HL-60 (cell line): Measurements from ENCODE around the gene AHSA1.

Experiments used
- DNase-seq, 2 experiments: peaks; one replicate each; pipeline ENCODE4 v3.0.0-alpha.2; 2010 to 2020; ENCODE audit warnings: low read depth in 1 of 2, low spot score in 1 of 2
- H3K27ac ChIP-seq: fragments of 250-450 bp; sonication (Bioruptor Pico); replicated peaks from 2 replicates; pipeline ENCODE4 v1.5.1; 2020; ENCODE audit warnings: mild to moderate bottlenecking, moderate library complexity
- H3K27me3 ChIP-seq: fragments of 250-450 bp; sonication (Bioruptor Pico); 2 replicates; pipeline ENCODE4 v1.5.1; 2021; ENCODE audit warnings: mild to moderate bottlenecking, moderate library complexity; ENCODE audit not compliant: insufficient read depth, poor library complexity, severe bottlenecking
- H3K4me3 ChIP-seq: replicated peaks from 2 replicates; pipeline ENCODE4 v1.5.1; 2011; ENCODE audit warnings: mild to moderate bottlenecking, control low read depth, low read length; ENCODE audit not compliant: insufficient read depth
- CTCF ChIP-seq: IDR thresholded peaks from one replicate; pipeline ENCODE4 v1.5.1; 2011; ENCODE audit warnings: low read length, control low read depth, inconsistent platforms; ENCODE audit not compliant: insufficient read depth
- GABPA ChIP-seq: IDR thresholded peaks from 2 replicates; pipeline ENCODE4 v1.6.1; 2012; ENCODE audit warnings: low read depth
- POLR2AphosphoS5 ChIP-seq: IDR thresholded peaks from 2 replicates; pipeline ENCODE4 v1.6.1; 2012; ENCODE audit warnings: low read depth
- SPI1 ChIP-seq: IDR thresholded peaks from 2 replicates; pipeline ENCODE4 v1.6.1; 2012; ENCODE audit warnings: low read depth, mild to moderate bottlenecking, borderline replicate concordance
- TF ChIP-seq, protein P1 (sequence below): IDR thresholded peaks from 2 replicates; pipeline ENCODE4 v1.6.1; 2012; ENCODE audit warnings: low read depth; ENCODE audit not compliant: insufficient replicate concordance

Gene AHSA1

DNA sequence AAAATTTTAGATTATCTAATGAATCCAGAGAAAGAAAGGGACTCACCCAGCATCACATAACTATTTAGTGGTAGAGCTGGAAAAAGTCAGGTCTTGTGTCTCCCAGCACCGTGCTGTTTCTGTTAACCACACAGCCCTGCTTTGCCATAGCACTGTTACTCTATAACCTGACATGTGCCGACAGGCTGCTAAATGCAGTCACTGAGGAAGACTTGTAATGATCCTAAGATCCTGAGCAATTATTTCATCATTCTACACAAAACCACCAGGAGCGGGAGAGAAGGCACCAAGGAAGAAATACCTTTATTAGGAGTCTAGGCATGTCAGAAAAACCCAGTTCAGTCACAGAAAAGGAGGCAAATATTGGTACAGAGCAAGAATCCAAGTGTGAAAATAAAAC lies 31.5 kb upstream of the AHSA1 start:
- Histone ChIP-seq H3K27me3 (no peaks in the 10 kb centered on the region), H3K27ac (no peak overlapping the region), H3K4me3 (no peak overlapping the region)
- TF ChIP-seq GABPA (no peak), POLR2AphosphoS5 (no peak), CTCF (no peak), SPI1 (no peak)
- TF ChIP-seq, protein P1, sequence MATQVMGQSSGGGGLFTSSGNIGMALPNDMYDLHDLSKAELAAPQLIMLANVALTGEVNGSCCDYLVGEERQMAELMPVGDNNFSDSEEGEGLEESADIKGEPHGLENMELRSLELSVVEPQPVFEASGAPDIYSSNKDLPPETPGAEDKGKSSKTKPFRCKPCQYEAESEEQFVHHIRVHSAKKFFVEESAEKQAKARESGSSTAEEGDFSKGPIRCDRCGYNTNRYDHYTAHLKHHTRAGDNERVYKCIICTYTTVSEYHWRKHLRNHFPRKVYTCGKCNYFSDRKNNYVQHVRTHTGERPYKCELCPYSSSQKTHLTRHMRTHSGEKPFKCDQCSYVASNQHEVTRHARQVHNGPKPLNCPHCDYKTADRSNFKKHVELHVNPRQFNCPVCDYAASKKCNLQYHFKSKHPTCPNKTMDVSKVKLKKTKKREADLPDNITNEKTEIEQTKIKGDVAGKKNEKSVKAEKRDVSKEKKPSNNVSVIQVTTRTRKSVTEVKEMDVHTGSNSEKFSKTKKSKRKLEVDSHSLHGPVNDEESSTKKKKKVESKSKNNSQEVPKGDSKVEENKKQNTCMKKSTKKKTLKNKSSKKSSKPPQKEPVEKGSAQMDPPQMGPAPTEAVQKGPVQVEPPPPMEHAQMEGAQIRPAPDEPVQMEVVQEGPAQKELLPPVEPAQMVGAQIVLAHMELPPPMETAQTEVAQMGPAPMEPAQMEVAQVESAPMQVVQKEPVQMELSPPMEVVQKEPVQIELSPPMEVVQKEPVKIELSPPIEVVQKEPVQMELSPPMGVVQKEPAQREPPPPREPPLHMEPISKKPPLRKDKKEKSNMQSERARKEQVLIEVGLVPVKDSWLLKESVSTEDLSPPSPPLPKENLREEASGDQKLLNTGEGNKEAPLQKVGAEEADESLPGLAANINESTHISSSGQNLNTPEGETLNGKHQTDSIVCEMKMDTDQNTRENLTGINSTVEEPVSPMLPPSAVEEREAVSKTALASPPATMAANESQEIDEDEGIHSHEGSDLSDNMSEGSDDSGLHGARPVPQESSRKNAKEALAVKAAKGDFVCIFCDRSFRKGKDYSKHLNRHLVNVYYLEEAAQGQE = no peak
- no peak for DNase-seq

- TF ChIP-seq GABPA (no peak), CTCF (no peak), POLR2AphosphoS5 (no peak), SPI1 (no peak)
- TF ChIP-seq, protein P1 = no peak
- H3K27ac ChIP-seq = no peak overlapping the region
- no peaks in the 10 kb centered on the region for H3K27me3 ChIP-seq
- no peak for DNase-seq
- no peak overlapping the region for H3K4me3 ChIP-seq
These were observed 21.9 kb upstream of the AHSA1 start for GRCh38 chr14:77436042-77436441.

DNA sequence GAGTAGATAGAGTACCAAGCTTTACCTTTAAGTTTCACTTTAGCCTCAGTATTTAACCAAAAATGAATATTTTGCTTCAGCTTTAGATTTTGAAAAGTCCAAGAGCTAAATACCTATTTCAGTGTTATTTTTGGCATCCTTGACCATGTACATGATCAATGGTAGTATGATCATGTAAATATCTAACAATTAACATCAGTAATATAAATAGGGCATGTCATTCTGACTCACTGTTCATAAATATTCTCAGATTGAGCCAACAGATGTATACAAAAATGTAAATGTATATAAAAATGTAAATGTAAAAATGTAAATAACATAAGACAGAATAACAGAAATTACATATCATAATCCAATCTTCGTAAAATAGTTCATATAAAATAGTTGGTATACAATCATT lies 19.3 kb upstream of the AHSA1 start:
- no peak for TF ChIP-seq CTCF
- no peak for TF ChIP-seq POLR2AphosphoS5
- DNase-seq = no peak
- H3K27me3 ChIP-seq = no peaks in the 10 kb centered on the region
- no peak overlapping the region for H3K27ac ChIP-seq
- no peak overlapping the region for H3K4me3 ChIP-seq

GRCh38 chr14:77439861-77440260 lies 18.0 kb upstream of the AHSA1 start:
- no peak for DNase-seq
- no peak overlapping the region for H3K4me3 ChIP-seq
- TF ChIP-seq CTCF (no peak), GABPA (no peak), POLR2AphosphoS5 (no peak), SPI1 (no peak)
- TF ChIP-seq, protein P1 = no peak
- H3K27me3 ChIP-seq = no peaks in the 10 kb centered on the region
- H3K27ac ChIP-seq = no peak overlapping the region
